ENCODE data around the gene SSBP3. TPM values are rescaled to one million over a fixed set of nuclear protein-coding genes. Genes with fewer than 3 reads are reported as not detected.

The SSBP3 gene
- total RNA-seq, 1 experiment from 2014 or later: 115 TPM

GRCh38 chr1:54309631-54310366, 96.4 kb downstream of the SSBP3 start:
- peak overlapping the region; percentile 97 for H3K27ac Mint-ChIP-seq
- no peaks in the 10 kb centered on the region for H3K36me3 Mint-ChIP-seq
- peak; percentile 4; the same call in 1 of the 2 replicates for TF ChIP-seq HMGA2 (CRISPR knock-in tag; IDR thresholded peaks at IDR 0.05)
- TF ChIP-seq MYBL2 (CRISPR knock-in tag; IDR thresholded peaks at IDR 0.05): no peak
- TF ChIP-seq ZNF423 (CRISPR knock-in tag; IDR thresholded peaks at IDR 0.05): peak; percentile 94
- no peak for TF ChIP-seq ZNF281 (CRISPR knock-in tag; IDR thresholded peaks at IDR 0.05)
- TF ChIP-seq, protein P1, sequence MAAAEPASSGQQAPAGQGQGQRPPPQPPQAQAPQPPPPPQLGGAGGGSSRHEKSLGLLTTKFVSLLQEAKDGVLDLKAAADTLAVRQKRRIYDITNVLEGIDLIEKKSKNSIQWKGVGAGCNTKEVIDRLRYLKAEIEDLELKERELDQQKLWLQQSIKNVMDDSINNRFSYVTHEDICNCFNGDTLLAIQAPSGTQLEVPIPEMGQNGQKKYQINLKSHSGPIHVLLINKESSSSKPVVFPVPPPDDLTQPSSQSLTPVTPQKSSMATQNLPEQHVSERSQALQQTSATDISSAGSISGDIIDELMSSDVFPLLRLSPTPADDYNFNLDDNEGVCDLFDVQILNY (CRISPR knock-in tag; IDR thresholded peaks at IDR 0.05): no peak
- TF ChIP-seq MLX (CRISPR knock-in tag; IDR thresholded peaks at IDR 0.05): no peak
- TF ChIP-seq NR3C1 (CRISPR knock-in tag; conservative IDR thresholded peaks at IDR 0.05; ENCODE audit: low read depth): no peak
- no peak for TF ChIP-seq ZNF232 (CRISPR knock-in tag; IDR thresholded peaks at IDR 0.05)
- TF ChIP-seq, protein P2, sequence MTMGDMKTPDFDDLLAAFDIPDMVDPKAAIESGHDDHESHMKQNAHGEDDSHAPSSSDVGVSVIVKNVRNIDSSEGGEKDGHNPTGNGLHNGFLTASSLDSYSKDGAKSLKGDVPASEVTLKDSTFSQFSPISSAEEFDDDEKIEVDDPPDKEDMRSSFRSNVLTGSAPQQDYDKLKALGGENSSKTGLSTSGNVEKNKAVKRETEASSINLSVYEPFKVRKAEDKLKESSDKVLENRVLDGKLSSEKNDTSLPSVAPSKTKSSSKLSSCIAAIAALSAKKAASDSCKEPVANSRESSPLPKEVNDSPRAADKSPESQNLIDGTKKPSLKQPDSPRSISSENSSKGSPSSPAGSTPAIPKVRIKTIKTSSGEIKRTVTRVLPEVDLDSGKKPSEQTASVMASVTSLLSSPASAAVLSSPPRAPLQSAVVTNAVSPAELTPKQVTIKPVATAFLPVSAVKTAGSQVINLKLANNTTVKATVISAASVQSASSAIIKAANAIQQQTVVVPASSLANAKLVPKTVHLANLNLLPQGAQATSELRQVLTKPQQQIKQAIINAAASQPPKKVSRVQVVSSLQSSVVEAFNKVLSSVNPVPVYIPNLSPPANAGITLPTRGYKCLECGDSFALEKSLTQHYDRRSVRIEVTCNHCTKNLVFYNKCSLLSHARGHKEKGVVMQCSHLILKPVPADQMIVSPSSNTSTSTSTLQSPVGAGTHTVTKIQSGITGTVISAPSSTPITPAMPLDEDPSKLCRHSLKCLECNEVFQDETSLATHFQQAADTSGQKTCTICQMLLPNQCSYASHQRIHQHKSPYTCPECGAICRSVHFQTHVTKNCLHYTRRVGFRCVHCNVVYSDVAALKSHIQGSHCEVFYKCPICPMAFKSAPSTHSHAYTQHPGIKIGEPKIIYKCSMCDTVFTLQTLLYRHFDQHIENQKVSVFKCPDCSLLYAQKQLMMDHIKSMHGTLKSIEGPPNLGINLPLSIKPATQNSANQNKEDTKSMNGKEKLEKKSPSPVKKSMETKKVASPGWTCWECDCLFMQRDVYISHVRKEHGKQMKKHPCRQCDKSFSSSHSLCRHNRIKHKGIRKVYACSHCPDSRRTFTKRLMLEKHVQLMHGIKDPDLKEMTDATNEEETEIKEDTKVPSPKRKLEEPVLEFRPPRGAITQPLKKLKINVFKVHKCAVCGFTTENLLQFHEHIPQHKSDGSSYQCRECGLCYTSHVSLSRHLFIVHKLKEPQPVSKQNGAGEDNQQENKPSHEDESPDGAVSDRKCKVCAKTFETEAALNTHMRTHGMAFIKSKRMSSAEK (CRISPR knock-in tag; IDR thresholded peaks at IDR 0.05; ENCODE audit: borderline replicate concordance): no peak
- no peak for TF ChIP-seq ZBTB21 (CRISPR knock-in tag; IDR thresholded peaks at IDR 0.05; ENCODE audit: borderline replicate concordance)
- TF ChIP-seq, protein P3, sequence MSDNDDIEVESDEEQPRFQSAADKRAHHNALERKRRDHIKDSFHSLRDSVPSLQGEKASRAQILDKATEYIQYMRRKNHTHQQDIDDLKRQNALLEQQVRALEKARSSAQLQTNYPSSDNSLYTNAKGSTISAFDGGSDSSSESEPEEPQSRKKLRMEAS (CRISPR knock-in tag; IDR thresholded peaks at IDR 0.05): 0 out of 2 replicates have a peak, but pooled peaks have one; percentile 7
- no peak for TF ChIP-seq IRF2 (CRISPR knock-in tag; IDR thresholded peaks at IDR 0.05; ENCODE audit: borderline replicate concordance, low read depth)
- ATAC-seq: peak; percentile 13
- H3K9me3 Mint-ChIP-seq: no peaks in the 10 kb centered on the region
- peaks cover 92% of the 10 kb centered on the region for H3K4me1 Mint-ChIP-seq
- H3K4me3 Mint-ChIP-seq: peak overlapping the region; percentile 51
- no peaks in the 10 kb centered on the region for H3K27me3 Mint-ChIP-seq (ENCODE audit: low read depth)
- POLR2A ChIA-PET: interaction anchor here (0.6 to 2.9 kb wide), 11 partner anchors 23 to 188 kb away, joined by 4 to 40 read pairs (median 5); partner anchors contain the start of gene SSBP3
- CTCF ChIA-PET: interaction anchor here (0.6 to 4.3 kb wide), 33 partner anchors 9 to 627 kb away, joined by 3 to 59 read pairs (median 4); partner anchors contain the start of gene SSBP3
- DNase-seq (ENCODE audit: low spot score): peak; percentile 34

- ChIA-PET CTCF (no interaction called here), POLR2A (interaction anchor here (0.8 kb wide), 1 partner anchor 100 kb away, joined by 3 read pairs; no protein-coding TSS in a partner anchor)
- Mint-ChIP-seq H3K27me3 (ENCODE audit: low read depth) (no peaks in the 10 kb centered on the region), H3K4me1 (peaks cover 92% of the 10 kb centered on the region), H3K27ac (peak overlapping the region; percentile 37), H3K36me3 (no peaks in the 10 kb centered on the region), H3K4me3 (no peak overlapping the region), H3K9me3 (no peaks in the 10 kb centered on the region)
- ATAC-seq: no peak
- DNase-seq (ENCODE audit: low spot score): no peak
- TF ChIP-seq, protein P4, sequence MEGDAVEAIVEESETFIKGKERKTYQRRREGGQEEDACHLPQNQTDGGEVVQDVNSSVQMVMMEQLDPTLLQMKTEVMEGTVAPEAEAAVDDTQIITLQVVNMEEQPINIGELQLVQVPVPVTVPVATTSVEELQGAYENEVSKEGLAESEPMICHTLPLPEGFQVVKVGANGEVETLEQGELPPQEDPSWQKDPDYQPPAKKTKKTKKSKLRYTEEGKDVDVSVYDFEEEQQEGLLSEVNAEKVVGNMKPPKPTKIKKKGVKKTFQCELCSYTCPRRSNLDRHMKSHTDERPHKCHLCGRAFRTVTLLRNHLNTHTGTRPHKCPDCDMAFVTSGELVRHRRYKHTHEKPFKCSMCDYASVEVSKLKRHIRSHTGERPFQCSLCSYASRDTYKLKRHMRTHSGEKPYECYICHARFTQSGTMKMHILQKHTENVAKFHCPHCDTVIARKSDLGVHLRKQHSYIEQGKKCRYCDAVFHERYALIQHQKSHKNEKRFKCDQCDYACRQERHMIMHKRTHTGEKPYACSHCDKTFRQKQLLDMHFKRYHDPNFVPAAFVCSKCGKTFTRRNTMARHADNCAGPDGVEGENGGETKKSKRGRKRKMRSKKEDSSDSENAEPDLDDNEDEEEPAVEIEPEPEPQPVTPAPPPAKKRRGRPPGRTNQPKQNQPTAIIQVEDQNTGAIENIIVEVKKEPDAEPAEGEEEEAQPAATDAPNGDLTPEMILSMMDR (IDR thresholded peaks at IDR 0.05): no peak
- no peak for TF ChIP-seq FOXK1 (CRISPR knock-in tag; IDR thresholded peaks at IDR 0.05)
- TF ChIP-seq FOXP1 (CRISPR knock-in tag; IDR thresholded peaks at IDR 0.05; ENCODE audit: borderline replicate concordance): no peak
- no peak for TF ChIP-seq SMAD4 (CRISPR knock-in tag; IDR thresholded peaks at IDR 0.05)
- TF ChIP-seq ZNF263 (CRISPR knock-in tag; IDR thresholded peaks at IDR 0.05; ENCODE audit: low read depth): no peak
- no peak for TF ChIP-seq HMGA2 (CRISPR knock-in tag; IDR thresholded peaks at IDR 0.05)
- no peak for TF ChIP-seq SMAD3 (CRISPR knock-in tag; IDR thresholded peaks at IDR 0.05; ENCODE audit: borderline replicate concordance)
- TF ChIP-seq ESRRA (CRISPR knock-in tag; IDR thresholded peaks at IDR 0.05; ENCODE audit: borderline replicate concordance): no peak
- TF ChIP-seq ZMAT4 (CRISPR knock-in tag; IDR thresholded peaks at IDR 0.05): no peak
- no peak for TF ChIP-seq RORB (CRISPR knock-in tag; IDR thresholded peaks at IDR 0.05)
Measured at GRCh38 chr1:54307305-54307704, 98.9 kb downstream of the SSBP3 start.

All from WTC11 (cell line).